Fibroblast of pulmonary artery (primary cell): ENCODE results near the gene SCG3.

Experiments
- DNase-seq: peaks from one replicate; pipeline ENCODE4 v3.0.0-alpha.2; 2010; ENCODE audit warnings: low read depth
- H3K4me3 ChIP-seq: replicated peaks from 2 replicates; pipeline ENCODE4 v1.5.1; 2011; ENCODE audit warnings: low read depth, mild to moderate bottlenecking, control low read depth, low read length, moderate library complexity
- TF ChIP-seq, protein P1 (sequence below): IDR thresholded peaks from 2 replicates; pipeline ENCODE4 v1.5.1; 2011; ENCODE audit warnings: mild to moderate bottlenecking, control low read depth, low read length, inconsistent platforms; ENCODE audit errors: missing control alignments

Gene SCG3

DNA sequence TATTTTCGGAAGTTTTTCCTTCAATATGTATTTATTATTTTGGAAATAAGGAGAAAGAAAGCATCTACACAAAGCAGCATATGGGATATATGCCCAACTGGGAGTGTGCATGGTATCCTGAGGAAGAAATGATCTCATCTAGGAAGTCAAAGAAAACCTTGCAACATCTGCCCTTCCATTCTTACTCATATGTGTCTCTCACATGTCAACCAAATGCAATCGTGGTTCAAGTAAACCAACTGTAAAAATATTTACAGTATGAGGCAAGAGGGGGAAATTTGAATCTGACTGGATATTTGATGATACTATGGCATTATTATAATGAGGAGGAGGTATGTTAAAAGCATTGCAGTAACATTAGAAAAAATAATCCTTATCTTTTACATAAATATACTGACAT lies 3.2 kb upstream of the SCG3 start:
- no peak overlapping the region for H3K4me3 ChIP-seq
- DNase-seq: no peak
- TF ChIP-seq, protein P1, sequence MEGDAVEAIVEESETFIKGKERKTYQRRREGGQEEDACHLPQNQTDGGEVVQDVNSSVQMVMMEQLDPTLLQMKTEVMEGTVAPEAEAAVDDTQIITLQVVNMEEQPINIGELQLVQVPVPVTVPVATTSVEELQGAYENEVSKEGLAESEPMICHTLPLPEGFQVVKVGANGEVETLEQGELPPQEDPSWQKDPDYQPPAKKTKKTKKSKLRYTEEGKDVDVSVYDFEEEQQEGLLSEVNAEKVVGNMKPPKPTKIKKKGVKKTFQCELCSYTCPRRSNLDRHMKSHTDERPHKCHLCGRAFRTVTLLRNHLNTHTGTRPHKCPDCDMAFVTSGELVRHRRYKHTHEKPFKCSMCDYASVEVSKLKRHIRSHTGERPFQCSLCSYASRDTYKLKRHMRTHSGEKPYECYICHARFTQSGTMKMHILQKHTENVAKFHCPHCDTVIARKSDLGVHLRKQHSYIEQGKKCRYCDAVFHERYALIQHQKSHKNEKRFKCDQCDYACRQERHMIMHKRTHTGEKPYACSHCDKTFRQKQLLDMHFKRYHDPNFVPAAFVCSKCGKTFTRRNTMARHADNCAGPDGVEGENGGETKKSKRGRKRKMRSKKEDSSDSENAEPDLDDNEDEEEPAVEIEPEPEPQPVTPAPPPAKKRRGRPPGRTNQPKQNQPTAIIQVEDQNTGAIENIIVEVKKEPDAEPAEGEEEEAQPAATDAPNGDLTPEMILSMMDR: no peak

- TF ChIP-seq, protein P1: no peak
- H3K4me3 ChIP-seq: no peak overlapping the region
- no peak for DNase-seq
These were observed 982 bp upstream of the SCG3 start for GRCh38 chr15:51680321-51680720.

DNA sequence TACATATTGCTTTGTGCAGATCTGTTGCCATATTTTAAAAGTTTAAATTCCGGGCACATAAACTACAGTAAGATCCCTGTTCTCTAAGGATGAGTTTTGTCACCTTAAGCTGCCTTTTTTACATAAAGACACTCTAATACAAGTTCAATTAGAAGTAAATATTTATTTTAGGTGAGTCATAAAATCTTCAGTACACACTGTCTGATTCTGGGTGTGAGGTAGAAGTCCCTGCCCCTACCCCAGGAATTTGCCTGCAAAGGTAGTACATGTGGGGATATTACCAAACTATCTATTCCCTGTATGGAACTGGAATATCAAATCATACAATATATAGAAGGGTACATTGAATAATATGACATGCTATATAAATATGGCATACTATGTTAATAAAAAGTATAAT lies 6.3 kb downstream of the SCG3 start:
- no peak for DNase-seq
- H3K4me3 ChIP-seq: no peak overlapping the region
- TF ChIP-seq, protein P1: no peak

- TF ChIP-seq, protein P1: peak; percentile 27
- peak; percentile 8 for DNase-seq
These were observed 7.6 kb downstream of the SCG3 start for GRCh38 chr15:51688863-51689262.

GRCh38 chr15:51692154-51692553 lies 10.9 kb downstream of the SCG3 start:
- DNase-seq: no peak
- TF ChIP-seq, protein P1: no peak
- no peak overlapping the region for H3K4me3 ChIP-seq

More at GRCh38 chr15:51688863-51689262, 7.6 kb downstream of the SCG3 start:
- H3K4me3 ChIP-seq: no peak overlapping the region

- H3K4me3 ChIP-seq: no peak overlapping the region
- TF ChIP-seq, protein P1: no peak
- no peak for DNase-seq
These were observed 15.3 kb downstream of the SCG3 start for GRCh38 chr15:51696566-51696965.

DNA sequence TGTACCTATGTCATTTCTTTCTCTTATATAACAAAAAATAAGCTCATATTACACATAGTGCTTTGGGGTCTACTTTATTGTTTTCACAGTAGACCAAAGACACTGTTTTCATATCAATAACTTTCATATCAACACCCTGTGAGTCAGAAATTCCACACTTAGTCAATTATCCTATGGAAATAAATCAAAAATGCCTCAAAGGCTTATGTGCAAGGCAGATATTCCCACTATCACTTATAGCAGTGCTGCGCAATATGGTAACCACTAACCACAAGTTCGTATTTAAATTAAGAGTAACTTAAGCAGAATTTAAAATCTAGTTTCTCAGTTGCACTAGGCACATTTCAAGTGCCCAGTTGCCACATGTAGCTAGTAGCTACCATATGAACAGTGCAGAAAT lies 15.9 kb downstream of the SCG3 start:
- TF ChIP-seq, protein P1: no peak
- H3K4me3 ChIP-seq: no peak overlapping the region
- no peak for DNase-seq
